HepG2 (cell line): ENCODE measurements around the gene SLC35B4. TPM values are rescaled to one million over a fixed set of nuclear protein-coding genes. Genes with fewer than 3 reads are reported as not detected.

ENCODE experiments used
- ARHGAP35 ChIP-seq: sonication (generic); formaldehyde crosslinking; IDR thresholded peaks from 2 replicates; pipeline ENCODE4 v1.9.0; 2022; ENCODE audit warnings: mild to moderate bottlenecking, inconsistent platforms, moderate library complexity, missing genetic modification reagents, borderline replicate concordance
- EP300 ChIP-seq, 3 experiments: sonication (generic) in 1 of 3; formaldehyde crosslinking in 1 of 3; IDR thresholded peaks; 2 replicates each; pipeline versions ENCODE4 v1.5.1 to v1.6.1; 2011 to 2020; ENCODE audit warnings: low read depth in 2 of 3, low read length in 2 of 3, borderline replicate concordance in 1 of 3, improper control_type of control experiment in 1 of 3, mild to moderate bottlenecking in 1 of 3, missing genetic modification reagents in 1 of 3, moderate library complexity in 1 of 3
- GATAD2A ChIP-seq: IDR thresholded peaks from 2 replicates; pipeline ENCODE4 v1.6.1; 2016
- KDM1A ChIP-seq: IDR thresholded peaks from 2 replicates; pipeline ENCODE4 v1.6.1; 2016; ENCODE audit warnings: missing compliant biosample characterization
- MEIS2 ChIP-seq: sonication (generic); formaldehyde crosslinking; IDR thresholded peaks from 2 replicates; pipeline ENCODE4 v1.9.0; 2021; ENCODE audit warnings: mild to moderate bottlenecking, missing genetic modification reagents
- RXRB ChIP-seq: IDR thresholded peaks from 2 replicates; pipeline ENCODE4 v1.6.1; 2016; ENCODE audit warnings: borderline replicate concordance, missing genetic modification reagents, missing compliant biosample characterization
- SMAD3 ChIP-seq: sonication (generic); formaldehyde crosslinking; IDR thresholded peaks from 2 replicates; pipeline ENCODE4 v1.4.0; 2020; ENCODE audit warnings: missing genetic modification reagents
- SOX5 ChIP-seq: IDR thresholded peaks from 2 replicates; pipeline ENCODE4 v1.6.1; 2016; ENCODE audit warnings: borderline replicate concordance
- ZGPAT ChIP-seq: IDR thresholded peaks from 2 replicates; pipeline ENCODE4 v1.6.1; 2016; ENCODE audit warnings: mild to moderate bottlenecking
- ZHX2 ChIP-seq, 2 experiments: sonication (generic) in 1 of 2; formaldehyde crosslinking in 1 of 2; IDR thresholded peaks; 2 replicates each; pipeline versions ENCODE4 v1.6.1 to v1.9.0; 2014 to 2022; ENCODE audit warnings: antibody characterized with exemption in 1 of 2, borderline replicate concordance in 1 of 2, inconsistent platforms in 1 of 2, low read depth in 1 of 2, missing genetic modification reagents in 1 of 2
- ZNF12 ChIP-seq: sonication (generic); formaldehyde crosslinking; IDR thresholded peaks from 2 replicates; pipeline ENCODE4 v1.5.0; 2020; ENCODE audit warnings: missing genetic modification reagents
- ZNF646 ChIP-seq: sonication (generic); formaldehyde crosslinking; IDR thresholded peaks from 2 replicates; pipeline ENCODE4 v1.9.0; 2021; ENCODE audit warnings: mild to moderate bottlenecking, missing genetic modification reagents
- ZNF782 ChIP-seq: sonication (generic); formaldehyde crosslinking; IDR thresholded peaks from 2 replicates; pipeline ENCODE4 v1.4.0; 2020; ENCODE audit warnings: missing genetic modification reagents, mild to moderate bottlenecking, borderline replicate concordance
- polyA plus RNA-seq, 8 experiments: library from polyadenylated mRNA; depleted of rRNA in 3 of 8; stranded (reverse) in 7 of 8; unstranded in 1 of 8; fragments of >200 nt; fragmentation: Illumina TruSeq in 4 of 8; extraction: Trizol in 4 of 8; gene quantifications; 2 replicates each; pipeline versions ENCODE4 v1.2.1 to v1.2.3, GENCODE V29; 2011 to 2016; ENCODE audit warnings: low read depth in 4 of 8, missing spikeins in 1 of 8, mixed read lengths in 1 of 8; ENCODE audit not compliant: insufficient read depth in 1 of 8
- total RNA-seq, 5 experiments: library from RNA; depleted of rRNA; stranded (reverse); fragments of >200 nt; fragmentation: Illumina TruSeq; extraction: Trizol; gene quantifications; 2 replicates each; pipeline ENCODE4 v1.2.3, GENCODE V29; 2016; ENCODE audit warnings: low read depth in 1 of 5

Gene SLC35B4
- total and polyA plus RNA-seq, 2 of the 13 experiments (the other 11 are each of a cell fraction or from before 2014, with no cell fraction given), result 17.1 to 17.8 TPM

GRCh38 chr7:134362587-134363483 is 46.1 kb upstream of the SLC35B4 start (continued):
- TF ChIP-seq ZHX2 (IDR thresholded peaks at IDR 0.05; ENCODE audit: low read depth), result no peak
- no peak for TF ChIP-seq ZHX2 (CRISPR knock-in tag; IDR thresholded peaks at IDR 0.05; ENCODE audit: borderline replicate concordance)
- TF ChIP-seq RXRB (CRISPR knock-in tag), result 0 out of 2 replicates have a peak, but pooled peaks have one; percentile 23
- TF ChIP-seq SOX5 (CRISPR knock-in tag), result peak; percentile 41; the same call in 1 of the 2 replicates
- peak; percentile 88 for TF ChIP-seq GATAD2A (CRISPR knock-in tag)
- TF ChIP-seq SMAD3 (CRISPR knock-in tag), result peak; percentile 68; the same call in 1 of the 2 replicates
- 0 out of 2 replicates have a peak, but pooled peaks have one; percentile 28 for TF ChIP-seq ZNF12 (CRISPR knock-in tag)
- 0 out of 2 replicates have a peak, but pooled peaks have one; percentile 48 for TF ChIP-seq KDM1A
- TF ChIP-seq ZNF646, result peak; percentile 59
- no peak for TF ChIP-seq ZNF782
- TF ChIP-seq EP300 (IDR thresholded peaks at IDR 0.05; ENCODE audit: low read depth in 2 of 2, low read length in 2 of 2), result peak in 1 of 2 experiments; percentile 43; a peak in 1 of 4 replicates
- no peak for TF ChIP-seq EP300 (CRISPR knock-in tag; IDR thresholded peaks at IDR 0.05; ENCODE audit: borderline replicate concordance)
- no peak for TF ChIP-seq MEIS2
- no peak for TF ChIP-seq ARHGAP35 (CRISPR knock-in tag)
- TF ChIP-seq ZGPAT (CRISPR knock-in tag), result peak; percentile 64; the same call in 1 of the 2 replicates
